Mesothelial cell of epicardium (in vitro differentiated cells): ENCODE data around the gene CLSTN2. TPM values are rescaled to one million over a fixed set of nuclear protein-coding genes. Genes with fewer than 3 reads are reported as not detected.

Experiments used
- DNase-seq, 2 experiments: peaks; one replicate each; pipeline ENCODE4 v3.0.0; 2021; ENCODE audit warnings: low spot score in 2 of 2; ENCODE audit not compliant: unreplicated experiment in 2 of 2
- H3K27ac Mint-ChIP-seq: 2 replicates; pipeline ENCODE4 v1.8.0; 2021; ENCODE audit warnings: mixed read lengths
- H3K27me3 Mint-ChIP-seq: 2 replicates; pipeline ENCODE4 v1.8.0; 2021; ENCODE audit warnings: low read depth, mixed read lengths
- H3K36me3 Mint-ChIP-seq: 2 replicates; pipeline ENCODE4 v1.8.0; 2021; ENCODE audit warnings: mixed read lengths
- H3K4me1 Mint-ChIP-seq: 2 replicates; pipeline ENCODE4 v1.8.0; 2021; ENCODE audit warnings: mixed read lengths
- H3K4me3 Mint-ChIP-seq: 2 replicates; pipeline ENCODE4 v1.8.0; 2021; ENCODE audit warnings: mild to moderate bottlenecking, moderate library complexity, mixed read lengths
- H3K9me3 Mint-ChIP-seq: 2 replicates; pipeline ENCODE4 v1.8.0; 2021; ENCODE audit warnings: mixed read lengths
- CTCF ChIP-seq: fragments of 200-600 bp; sonication (generic); IDR thresholded peaks from one replicate; pipeline ENCODE4 v1.5.0; 2021; ENCODE audit warnings: antibody characterized with exemption; ENCODE audit not compliant: unreplicated experiment
- total RNA-seq: library from RNA; stranded (reverse); gene quantifications from 3 replicates; pipeline ENCODE4 v1.2.1, GENCODE V29; 2021

The CLSTN2 gene
- total RNA-seq, 1 donor from 2014 or later, result 18.2 TPM

- no peaks in the 10 kb centered on the region for H3K4me1 Mint-ChIP-seq
- H3K27ac Mint-ChIP-seq, result no peak overlapping the region
- TF ChIP-seq CTCF, result no peak
- no peak for DNase-seq
- H3K9me3 Mint-ChIP-seq, result no peaks in the 10 kb centered on the region
- H3K4me3 Mint-ChIP-seq, result no peak overlapping the region
- H3K27me3 Mint-ChIP-seq, result peaks cover 13% of the 10 kb centered on the region
- H3K36me3 Mint-ChIP-seq, result no peaks in the 10 kb centered on the region
These were observed 80.0 kb downstream of the CLSTN2 start for GRCh38 chr3:140014831-140015495.

GRCh38 chr3:140015741-140016140 is 80.8 kb downstream of the CLSTN2 start:
- no peak overlapping the region for H3K4me3 Mint-ChIP-seq

GRCh38 chr3:140018556-140018955 is 83.6 kb downstream of the CLSTN2 start:
- H3K27me3 Mint-ChIP-seq, result peaks cover 19% of the 10 kb centered on the region
- H3K9me3 Mint-ChIP-seq, result no peaks in the 10 kb centered on the region
- DNase-seq, result no peak
- no peak overlapping the region for H3K27ac Mint-ChIP-seq
- TF ChIP-seq CTCF, result no peak
- no peaks in the 10 kb centered on the region for H3K36me3 Mint-ChIP-seq
- H3K4me3 Mint-ChIP-seq, result no peak overlapping the region
- H3K4me1 Mint-ChIP-seq, result peaks cover 7% of the 10 kb centered on the region

More at GRCh38 chr3:140015741-140016140, 80.8 kb downstream of the CLSTN2 start:
- no peaks in the 10 kb centered on the region for H3K9me3 Mint-ChIP-seq
- H3K36me3 Mint-ChIP-seq, result no peaks in the 10 kb centered on the region
- H3K4me1 Mint-ChIP-seq, result peaks cover 2% of the 10 kb centered on the region
- TF ChIP-seq CTCF, result no peak
- H3K27me3 Mint-ChIP-seq, result peaks cover 16% of the 10 kb centered on the region
- DNase-seq, result no peak
- H3K27ac Mint-ChIP-seq, result no peak overlapping the region

GRCh38 chr3:140019946-140020345 is 85.0 kb downstream of the CLSTN2 start:
- H3K36me3 Mint-ChIP-seq, result no peaks in the 10 kb centered on the region
- H3K27me3 Mint-ChIP-seq, result peaks cover 17% of the 10 kb centered on the region
- no peaks in the 10 kb centered on the region for H3K9me3 Mint-ChIP-seq
- no peak overlapping the region for H3K4me3 Mint-ChIP-seq
- peaks cover 8% of the 10 kb centered on the region for H3K4me1 Mint-ChIP-seq
- TF ChIP-seq CTCF, result no peak
- no peak for DNase-seq
- H3K27ac Mint-ChIP-seq, result no peak overlapping the region

- no peak for DNase-seq
- no peaks in the 10 kb centered on the region for H3K9me3 Mint-ChIP-seq
- no peak overlapping the region for H3K4me3 Mint-ChIP-seq
- no peak for TF ChIP-seq CTCF
- H3K27me3 Mint-ChIP-seq, result peaks cover 21% of the 10 kb centered on the region
- H3K27ac Mint-ChIP-seq, result no peak overlapping the region
- H3K4me1 Mint-ChIP-seq, result peaks cover 8% of the 10 kb centered on the region
- no peaks in the 10 kb centered on the region for H3K36me3 Mint-ChIP-seq
These were observed 85.6 kb downstream of the CLSTN2 start for GRCh38 chr3:140020541-140020940.
